NCI-H524 treated with DMSO at 0.1 percent for 48 hours (cell line): ENCODE measurements around the gene NUDT22.

Experiments
- DNase-seq: peaks from one replicate; lab custom pipeline; 2025; lab: John Stamatoyannopoulos, UW

The NUDT22 gene

DNA sequence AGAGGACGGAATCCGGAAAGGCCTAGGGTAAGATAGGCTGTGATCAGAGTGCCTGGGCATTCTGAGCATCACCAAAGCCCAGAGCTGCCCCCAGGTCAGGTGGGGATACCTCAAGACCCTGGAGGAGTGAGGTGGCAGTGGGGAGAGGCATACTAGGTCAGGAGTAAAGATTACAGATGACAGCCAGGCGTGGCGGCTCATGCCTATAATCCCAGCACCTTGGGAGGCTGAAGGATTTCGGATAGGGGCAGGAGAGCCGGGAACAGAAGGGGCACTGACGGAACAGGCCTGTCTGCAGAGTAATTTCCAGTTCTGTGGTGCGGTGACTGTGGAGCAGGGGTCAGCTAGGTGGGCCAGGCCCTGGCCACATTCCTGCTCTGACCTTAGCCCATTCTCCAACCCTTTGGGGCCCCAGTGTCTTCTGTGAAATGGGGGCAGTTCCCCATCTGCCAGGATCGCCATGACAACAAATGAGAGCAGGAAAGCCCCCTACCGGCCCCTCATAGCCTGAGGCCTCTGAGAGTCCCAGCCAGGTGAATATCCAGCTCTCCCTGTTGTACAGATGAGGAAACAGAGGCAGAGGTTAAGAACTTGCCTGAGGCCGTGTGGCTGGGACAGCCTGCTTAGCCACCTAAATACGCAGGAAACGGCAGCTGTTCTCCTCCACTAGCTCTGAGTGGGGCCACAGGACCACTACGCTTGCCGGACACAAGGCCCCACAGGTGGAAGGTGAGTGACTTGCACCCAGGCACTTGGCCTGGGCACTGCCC lies 49.1 kb downstream of the NUDT22 start:
- DNase-seq, result no peak

DNA sequence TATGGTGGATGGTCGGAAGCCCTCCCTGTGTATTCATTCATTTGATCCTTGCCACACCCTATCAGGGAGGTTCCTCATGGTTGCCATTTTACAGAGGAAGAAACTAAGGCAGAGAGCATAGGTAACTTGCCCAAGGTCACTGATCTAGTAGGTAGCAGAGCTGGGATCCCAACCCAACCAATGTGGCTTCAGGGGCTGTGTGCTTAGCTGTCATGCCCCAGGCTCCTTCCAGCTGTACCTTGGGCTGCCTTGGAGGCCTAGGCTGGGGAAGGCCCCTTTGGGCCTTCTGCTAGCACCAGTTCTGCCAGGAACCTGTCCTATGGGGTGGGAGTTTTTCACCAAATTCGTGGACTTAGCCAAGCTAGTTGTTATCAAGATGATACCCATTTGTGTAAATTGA lies 49.8 kb downstream of the NUDT22 start:
- no peak for DNase-seq

DNA sequence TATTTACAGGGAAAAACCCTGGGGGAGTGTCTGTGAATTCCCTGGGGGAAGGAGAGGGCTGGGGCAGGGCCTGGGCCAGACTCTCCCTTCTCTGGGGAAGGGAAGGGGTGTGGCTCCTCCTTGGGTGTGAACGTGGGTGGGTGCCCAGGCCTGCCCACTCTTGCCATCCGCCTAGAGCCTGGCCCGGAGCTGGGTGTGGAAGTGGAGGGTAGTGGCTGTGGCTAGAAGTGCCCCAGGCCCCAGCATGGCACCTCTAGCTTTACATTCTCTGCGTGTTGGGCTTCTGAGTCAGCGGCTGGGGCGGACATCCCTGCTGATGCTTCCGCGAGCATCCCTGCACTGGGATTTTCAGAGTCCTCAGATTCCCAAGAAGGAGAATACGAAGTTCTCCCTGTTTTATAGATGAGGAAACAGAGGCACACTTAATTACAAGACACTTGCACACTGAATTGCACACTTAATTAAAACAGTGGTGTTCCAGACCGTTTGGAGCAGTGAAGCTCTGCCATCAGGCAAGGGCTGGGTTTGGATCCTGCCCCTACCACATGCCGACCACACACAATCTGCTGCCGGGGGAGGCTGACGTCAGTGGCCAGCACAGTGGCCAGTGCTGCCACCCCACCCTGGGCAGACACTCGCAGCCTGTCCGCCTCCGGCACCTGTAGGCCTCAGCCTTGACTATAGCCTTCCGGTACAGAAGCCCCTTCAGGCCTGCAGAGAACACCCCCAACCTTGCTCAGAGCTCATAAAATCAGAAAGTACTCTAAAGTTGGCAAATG lies 50.8 kb downstream of the NUDT22 start:
- DNase-seq, result no peak

DNA sequence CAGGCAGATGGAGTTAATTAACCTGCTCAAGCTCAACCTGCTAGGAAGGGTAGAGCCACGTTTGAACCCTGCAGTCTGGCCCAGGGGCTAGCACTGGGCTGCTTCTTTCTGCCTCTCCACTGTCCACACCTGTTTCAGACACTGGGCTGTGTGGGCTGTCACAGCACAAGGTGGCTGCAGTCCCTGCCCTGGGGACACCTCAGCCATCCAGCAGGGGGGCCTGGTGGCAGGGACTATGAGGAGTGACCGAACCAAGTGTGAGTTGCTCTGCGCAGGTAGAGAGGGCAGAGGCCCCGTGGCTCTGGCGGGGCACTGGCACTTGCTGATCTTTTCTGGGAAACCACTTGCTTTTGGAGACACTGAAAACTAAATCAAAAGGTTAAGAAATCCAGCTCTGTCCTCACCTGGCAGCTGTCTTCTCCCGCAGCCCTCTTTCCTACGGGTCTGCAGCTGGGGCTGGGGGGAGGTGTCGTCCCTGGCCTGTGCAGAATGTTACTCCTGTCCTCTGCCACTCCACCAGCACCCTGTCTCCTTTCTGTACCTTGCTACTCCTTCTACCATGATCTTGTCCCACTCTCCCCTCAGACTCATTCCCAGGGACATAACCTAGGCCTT lies 52.6 kb downstream of the NUDT22 start:
- DNase-seq, result no peak
